SK-N-SH (cell line): ENCODE data around the gene KIAA0040. TPM values are rescaled to one million over a fixed set of nuclear protein-coding genes. Genes with fewer than 3 reads are reported as not detected.
A peak's percentile ranks its signal among the peaks of the same experiment; 100 is the strongest.

Experiments
- CTCF ChIA-PET: fragments of 300-600, 350-600 bp; formaldehyde crosslinking; extraction: SDS; loops from one replicate; lab custom pipeline; 2021; lab: Yijun Ruan, JAX
- POLR2A ChIA-PET: fragments of 350-600 bp; sonication (Branson Sonifier 250); formaldehyde crosslinking; extraction: SDS; loops from one replicate; lab custom pipeline; 2020; ENCODE audit warnings: antibody characterized with exemption, inconsistent platforms; lab: Yijun Ruan, JAX
- DNase-seq: peaks from one replicate; pipeline ENCODE4 v3.0.0; 2012
- H2AFZ ChIP-seq: fragments of 200-600 bp; sonication (generic); 2 replicates; pipeline ENCODE4 v1.8.1; 2016; ENCODE audit warnings: antibody characterized with exemption, mild to moderate bottlenecking, low read depth
- H3F3A ChIP-seq: fragments of 200-600 bp; sonication (generic); replicated peaks from 2 replicates; pipeline ENCODE3; 2016; ENCODE audit warnings: antibody characterized with exemption, mild to moderate bottlenecking; ENCODE audit not compliant: insufficient read depth
- H3K27ac ChIP-seq, 2 experiments: fragments of 200-500 bp in 1 of 2; fragments of 200-600 bp in 1 of 2; sonication (Bioruptor generic) in 1 of 2; sonication (generic), shearing (Covaris generic) in 1 of 2; 2 replicates each; pipeline versions ENCODE4 v1.5.1 to v1.6.1; 2014 to 2016; ENCODE audit warnings: low read depth in 2 of 2, inconsistent platforms in 1 of 2, low read length in 1 of 2, mild to moderate bottlenecking in 1 of 2, mixed read lengths in 1 of 2
- H3K27me3 ChIP-seq: fragments of 200-600 bp; sonication (generic), shearing (Covaris generic); 2 replicates; pipeline ENCODE4 v1.6.1; 2016; ENCODE audit warnings: mixed run types; ENCODE audit not compliant: insufficient read depth
- H3K36me3 ChIP-seq, 2 experiments: fragments of 200-500 bp in 1 of 2; fragments of 200-600 bp in 1 of 2; sonication (Bioruptor generic) in 1 of 2; sonication (generic) in 1 of 2; replicated peaks in 1 of 2; 2 replicates each; pipeline versions ENCODE3 to v1.5.1; 2014 to 2016; ENCODE audit warnings: low read length in 1 of 2, mild to moderate bottlenecking in 1 of 2; ENCODE audit not compliant: insufficient read depth in 2 of 2, control insufficient read depth in 1 of 2
- H3K4me1 ChIP-seq, 2 experiments: fragments of 200-500 bp in 1 of 2; fragments of 200-600 bp in 1 of 2; sonication (Bioruptor generic) in 1 of 2; sonication (generic), shearing (Covaris generic) in 1 of 2; 2 replicates each; pipeline versions ENCODE4 v1.5.1 to v1.6.1; 2014 to 2016; ENCODE audit warnings: low read depth in 1 of 2, low read length in 1 of 2, mixed run types in 1 of 2; ENCODE audit not compliant: insufficient read depth in 2 of 2, control insufficient read depth in 1 of 2
- H3K4me2 ChIP-seq: fragments of 200-600 bp; sonication (generic), shearing (Covaris generic); 2 replicates; pipeline ENCODE4 v1.6.1; 2017; ENCODE audit warnings: mixed run types
- H3K4me3 ChIP-seq, 2 experiments: fragments of 200-500 bp in 1 of 2; fragments of 200-600 bp in 1 of 2; sonication (Bioruptor generic) in 1 of 2; sonication (generic), shearing (Covaris generic) in 1 of 2; 2 replicates each; pipeline versions ENCODE4 v1.5.1 to v1.8.1; 2014 to 2016; ENCODE audit warnings: low read depth in 2 of 2, inconsistent platforms in 1 of 2, low read length in 1 of 2, mild to moderate bottlenecking in 1 of 2, mixed read lengths in 1 of 2, moderate library complexity in 1 of 2
- H3K79me2 ChIP-seq: fragments of 200-600 bp; sonication (generic); 2 replicates; pipeline ENCODE4 v1.8.1; 2017; ENCODE audit warnings: mild to moderate bottlenecking; ENCODE audit not compliant: insufficient read depth
- H3K9ac ChIP-seq: fragments of 200-600 bp; sonication (generic); 2 replicates; pipeline ENCODE4 v1.6.1; 2017; ENCODE audit warnings: mixed run types
- H3K9me2 ChIP-seq: fragments of 200-600 bp; sonication (generic); 2 replicates; pipeline ENCODE4 v1.6.1; 2017; ENCODE audit warnings: mixed run types
- H3K9me3 ChIP-seq: fragments of 200-600 bp; sonication (generic); 2 replicates; pipeline ENCODE4 v1.6.1; 2017; ENCODE audit warnings: mixed run types, mild to moderate bottlenecking, moderate library complexity
- H4K20me1 ChIP-seq: fragments of 200-600 bp; sonication (generic); 2 replicates; pipeline ENCODE4 v1.6.1; 2017; ENCODE audit warnings: mild to moderate bottlenecking, mixed run types; ENCODE audit not compliant: insufficient read depth
- JUND ChIP-seq: IDR thresholded peaks from 2 replicates; pipeline ENCODE4 v1.4.0; 2012
- RAD21 ChIP-seq: IDR thresholded peaks from 2 replicates; pipeline ENCODE4 v1.6.1; 2012; ENCODE audit warnings: mild to moderate bottlenecking, low read length
- SMC3 ChIP-seq: IDR thresholded peaks from 2 replicates; pipeline ENCODE4 v1.6.1; 2012; ENCODE audit warnings: low read depth, low read length, improper control_type of control experiment
- TAF1 ChIP-seq: IDR thresholded peaks from 2 replicates; pipeline ENCODE4 v1.6.1; 2012; ENCODE audit warnings: low read depth, mild to moderate bottlenecking, low read length, moderate library complexity, borderline replicate concordance
- TCF12 ChIP-seq: IDR thresholded peaks from 2 replicates; pipeline ENCODE4 v1.4.0; 2012
- WGBS: methylation state at CpG from one replicate; pipeline ENCODE4 v1.1.6; 2017; ENCODE audit warnings: low lambda C conversion rate; 5-methylcytosine and 5-hydroxymethylcytosine counted together
- polyA plus RNA-seq, 3 experiments: library from polyadenylated mRNA; depleted of rRNA; stranded (reverse); fragments of >200 nt; gene quantifications; 2 replicates each; pipeline ENCODE4 v1.2.3, GENCODE V29; 2012
- TF ChIP-seq, protein P1 (sequence below): fragments of 200-600 bp; sonication (generic); IDR thresholded peaks from 2 replicates; pipeline ENCODE4 v1.6.1; 2017; ENCODE audit warnings: antibody characterized with exemption, mild to moderate bottlenecking, moderate library complexity
- TF ChIP-seq, protein P2 (sequence below): IDR thresholded peaks from 2 replicates; pipeline ENCODE4 v1.4.0; 2012; ENCODE audit warnings: low read depth, borderline replicate concordance

KIAA0040 gene
- polyA plus RNA-seq, 1 of the 3 experiments (the other 2 are of a cell fraction), result 0.08 TPM

DNA sequence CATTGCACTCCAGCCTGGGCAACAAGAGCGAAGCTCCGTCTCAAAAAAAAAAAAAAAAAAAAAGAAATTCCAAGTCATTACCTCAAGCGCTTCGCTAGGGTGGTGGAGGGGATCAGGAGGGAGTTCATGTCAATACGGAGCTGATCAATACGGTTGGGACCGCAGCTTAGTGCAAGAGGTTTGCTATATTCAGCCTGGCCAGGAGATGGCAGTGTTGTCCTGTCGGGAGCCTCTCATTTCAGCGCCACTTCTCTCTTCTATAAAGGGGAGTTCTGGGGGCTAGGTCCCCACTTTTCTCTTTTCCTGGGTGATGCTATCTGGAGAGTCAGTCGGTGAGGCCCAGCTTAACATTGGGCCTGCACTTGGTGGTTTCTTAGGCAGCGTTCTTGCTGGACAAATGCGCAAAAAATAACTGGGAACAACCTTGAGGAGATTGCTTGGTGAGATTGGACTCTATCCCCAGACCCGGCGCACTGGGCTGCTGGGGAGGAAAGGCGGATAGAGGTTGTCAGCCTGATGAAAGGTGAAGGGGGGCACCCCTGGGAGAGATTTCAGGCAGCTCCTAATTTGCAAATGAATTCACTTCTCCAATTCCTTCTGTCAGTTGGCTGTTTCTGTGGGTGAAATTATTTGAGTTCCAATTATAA is 40.4 kb downstream of the KIAA0040 start:
- H2AFZ ChIP-seq, result no peak overlapping the region

DNA sequence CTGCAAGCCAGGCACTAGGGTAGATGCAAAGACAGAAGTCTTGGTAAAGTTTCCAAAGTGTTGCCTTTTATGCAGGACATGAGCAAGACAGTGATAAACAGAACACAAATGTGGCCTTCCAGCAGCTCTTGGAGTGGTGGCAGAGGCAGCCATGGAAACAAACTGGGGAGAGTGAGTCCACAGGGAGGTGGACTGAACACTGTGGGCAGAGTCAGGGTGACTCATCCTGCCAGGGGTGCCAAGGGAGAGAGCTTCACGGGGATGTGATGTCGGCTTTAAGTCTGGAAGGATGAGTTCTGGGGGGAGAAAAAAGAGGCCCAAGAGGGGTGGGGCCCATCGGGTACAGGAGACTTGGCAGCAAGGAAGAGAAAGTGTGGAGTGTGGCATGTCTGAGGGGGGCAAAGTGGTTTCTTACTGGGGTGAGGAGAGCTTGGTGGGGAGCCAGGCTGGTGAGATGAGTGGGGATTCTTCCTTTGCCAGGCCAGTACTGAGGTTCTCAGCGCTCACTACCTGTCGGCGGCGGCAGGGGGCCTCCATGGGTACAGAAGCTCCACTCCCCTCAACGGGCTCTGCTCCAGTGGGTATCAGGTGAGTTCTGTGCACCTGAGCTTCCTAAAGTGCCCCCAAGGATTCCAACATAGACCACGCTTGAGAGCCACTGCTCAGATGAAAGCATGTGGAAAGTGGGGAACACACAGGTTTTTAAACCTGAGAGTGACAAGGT is 41.8 kb downstream of the KIAA0040 start:
- ChIA-PET POLR2A (interaction anchor here (1.4 kb wide), 1 partner anchor 26 kb away, joined by 3 read pairs; no protein-coding TSS in a partner anchor), CTCF (interaction anchor here (0.6 to 13.1 kb wide), 34 partner anchors 9 to 1702 kb away, joined by 3 to 281 read pairs (median 5); partner anchors contain the start of gene KIAA0040)
- Histone ChIP-seq H3K27ac (no peak overlapping the region), H3K9me3 (no peaks in the 10 kb centered on the region), H3K79me2 (no peaks in the 10 kb centered on the region), H3K9ac (no peak overlapping the region), H2AFZ (no peak overlapping the region), H3K4me1 (no peaks in the 10 kb centered on the region), H3K4me2 (peak overlapping the region; percentile 51; the same call in 1 of the 2 replicates), H3K4me3 (no peak overlapping the region), H3K27me3 (0 out of 2 replicates have a peak, but pooled peaks cover 10% of the 10 kb centered on the region), H3K9me2 (no peaks in the 10 kb centered on the region), H3F3A (no peaks in the 10 kb centered on the region), H3K36me3 (no peaks in the 10 kb centered on the region), H4K20me1 (no peaks in the 10 kb centered on the region)
- 27% methylated on average over 6 of the region's 9 CpGs for WGBS
- no peak for DNase-seq
- TF ChIP-seq JUND (0 out of 2 replicates have a peak, but pooled peaks have one; percentile 9), TAF1 (no peak)

More for the DNA sequence above, 40.4 kb downstream of the KIAA0040 start:
- POLR2A ChIA-PET, result interaction anchor here (1.4 kb wide), 1 partner anchor 27 kb away, joined by 3 read pairs; no protein-coding TSS in a partner anchor
- no peaks in the 10 kb centered on the region for H4K20me1 ChIP-seq
- TF ChIP-seq, protein P1, sequence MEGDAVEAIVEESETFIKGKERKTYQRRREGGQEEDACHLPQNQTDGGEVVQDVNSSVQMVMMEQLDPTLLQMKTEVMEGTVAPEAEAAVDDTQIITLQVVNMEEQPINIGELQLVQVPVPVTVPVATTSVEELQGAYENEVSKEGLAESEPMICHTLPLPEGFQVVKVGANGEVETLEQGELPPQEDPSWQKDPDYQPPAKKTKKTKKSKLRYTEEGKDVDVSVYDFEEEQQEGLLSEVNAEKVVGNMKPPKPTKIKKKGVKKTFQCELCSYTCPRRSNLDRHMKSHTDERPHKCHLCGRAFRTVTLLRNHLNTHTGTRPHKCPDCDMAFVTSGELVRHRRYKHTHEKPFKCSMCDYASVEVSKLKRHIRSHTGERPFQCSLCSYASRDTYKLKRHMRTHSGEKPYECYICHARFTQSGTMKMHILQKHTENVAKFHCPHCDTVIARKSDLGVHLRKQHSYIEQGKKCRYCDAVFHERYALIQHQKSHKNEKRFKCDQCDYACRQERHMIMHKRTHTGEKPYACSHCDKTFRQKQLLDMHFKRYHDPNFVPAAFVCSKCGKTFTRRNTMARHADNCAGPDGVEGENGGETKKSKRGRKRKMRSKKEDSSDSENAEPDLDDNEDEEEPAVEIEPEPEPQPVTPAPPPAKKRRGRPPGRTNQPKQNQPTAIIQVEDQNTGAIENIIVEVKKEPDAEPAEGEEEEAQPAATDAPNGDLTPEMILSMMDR, result peak; percentile 89
- no peak for TF ChIP-seq TCF12
- TF ChIP-seq, protein P2, sequence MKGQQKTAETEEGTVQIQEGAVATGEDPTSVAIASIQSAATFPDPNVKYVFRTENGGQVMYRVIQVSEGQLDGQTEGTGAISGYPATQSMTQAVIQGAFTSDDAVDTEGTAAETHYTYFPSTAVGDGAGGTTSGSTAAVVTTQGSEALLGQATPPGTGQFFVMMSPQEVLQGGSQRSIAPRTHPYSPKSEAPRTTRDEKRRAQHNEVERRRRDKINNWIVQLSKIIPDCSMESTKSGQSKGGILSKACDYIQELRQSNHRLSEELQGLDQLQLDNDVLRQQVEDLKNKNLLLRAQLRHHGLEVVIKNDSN, result no peak
- TF ChIP-seq SMC3, result peak; percentile 65
- peak; percentile 90 for TF ChIP-seq RAD21
- TF ChIP-seq, all 33 proteins: peak for 3
- no peaks in the 10 kb centered on the region for H3K4me1 ChIP-seq
- H3K4me3 ChIP-seq, result peak overlapping the region in 1 of 2 experiments; percentile 40; a peak in 1 of 4 replicates
- 13% methylated on average over 13 of the region's 15 CpGs for WGBS
- H3F3A ChIP-seq, result no peaks in the 10 kb centered on the region
- H3K27me3 ChIP-seq, result 0 out of 2 replicates have a peak, but pooled peaks cover 10% of the 10 kb centered on the region
- no peaks in the 10 kb centered on the region for H3K79me2 ChIP-seq
- no peaks in the 10 kb centered on the region for H3K36me3 ChIP-seq
- DNase-seq, result peak; percentile 75
- no peaks in the 10 kb centered on the region for H3K9me2 ChIP-seq
- peak overlapping the region; percentile 48; the same call in 1 of the 2 replicates for H3K4me2 ChIP-seq
- no peaks in the 10 kb centered on the region for H3K9me3 ChIP-seq
- CTCF ChIA-PET, result interaction anchor here (0.5 to 13.1 kb wide), 103 partner anchors 10 to 1731 kb away, joined by 3 to 281 read pairs (median 4); partner anchors contain the start of gene KIAA0040
- no peak overlapping the region for H3K9ac ChIP-seq
- H3K27ac ChIP-seq, result no peak overlapping the region
